ELF-1 (cell line): ENCODE measurements around the gene KLK12.

Experiments used
- DNase-seq: peaks from one replicate; pipeline ENCODE4 v3.0.0-alpha.2; 2016; ENCODE audit warnings: low read depth, low spot score

KLK12 gene

GRCh38 chr19:51055866-51056265 lies 21.1 kb upstream of the KLK12 start:
- no peak for DNase-seq

- DNase-seq, result no peak
Measured at GRCh38 chr19:51047031-51047335, 12.2 kb upstream of the KLK12 start.

DNA sequence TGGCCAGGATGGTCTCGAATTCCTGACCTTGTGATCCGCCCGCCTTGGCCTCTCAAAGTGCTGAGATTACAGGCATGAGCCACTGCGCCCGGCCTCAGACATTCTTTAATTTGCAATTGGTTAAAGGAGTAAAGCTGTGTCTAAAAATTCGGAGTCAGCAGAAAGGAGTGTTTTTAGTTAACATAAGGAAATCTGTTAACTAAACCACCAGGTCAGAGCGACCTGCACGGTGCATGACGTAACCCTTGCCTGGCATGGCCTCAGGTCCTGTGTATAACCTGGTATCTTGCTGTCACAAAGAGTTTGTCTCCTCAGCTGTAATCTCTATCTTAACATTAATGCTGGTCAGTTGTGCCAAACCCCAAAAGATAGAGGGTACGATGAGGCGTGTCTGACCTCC lies 9.5 kb upstream of the KLK12 start:
- no peak for DNase-seq

- DNase-seq, result no peak
Measured at GRCh38 chr19:51043497-51043896, 8.7 kb upstream of the KLK12 start.

DNA sequence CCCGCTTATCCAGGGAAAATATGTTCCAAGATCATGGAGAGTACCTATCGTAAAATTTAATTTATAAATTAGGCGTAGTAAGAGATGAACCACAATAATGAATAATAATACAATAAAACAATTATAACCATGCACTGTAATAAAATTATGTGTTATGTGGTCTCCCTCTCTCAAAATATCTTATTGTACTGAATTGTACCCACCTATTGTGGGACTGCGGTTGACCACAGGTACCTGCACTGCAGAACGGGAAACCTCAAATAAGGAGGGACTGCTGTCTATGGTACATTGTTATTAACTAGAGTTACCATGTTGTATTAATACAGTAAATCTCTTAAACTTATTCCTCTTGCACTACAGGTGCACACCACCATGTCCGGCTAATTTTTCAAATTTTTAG lies 5.3 kb upstream of the KLK12 start:
- no peak for DNase-seq

GRCh38 chr19:51036519-51036918 lies 1.7 kb upstream of the KLK12 start:
- no peak for DNase-seq

GRCh38 chr19:51031880-51032225 lies 2.9 kb downstream of the KLK12 start:
- DNase-seq, result no peak

DNA sequence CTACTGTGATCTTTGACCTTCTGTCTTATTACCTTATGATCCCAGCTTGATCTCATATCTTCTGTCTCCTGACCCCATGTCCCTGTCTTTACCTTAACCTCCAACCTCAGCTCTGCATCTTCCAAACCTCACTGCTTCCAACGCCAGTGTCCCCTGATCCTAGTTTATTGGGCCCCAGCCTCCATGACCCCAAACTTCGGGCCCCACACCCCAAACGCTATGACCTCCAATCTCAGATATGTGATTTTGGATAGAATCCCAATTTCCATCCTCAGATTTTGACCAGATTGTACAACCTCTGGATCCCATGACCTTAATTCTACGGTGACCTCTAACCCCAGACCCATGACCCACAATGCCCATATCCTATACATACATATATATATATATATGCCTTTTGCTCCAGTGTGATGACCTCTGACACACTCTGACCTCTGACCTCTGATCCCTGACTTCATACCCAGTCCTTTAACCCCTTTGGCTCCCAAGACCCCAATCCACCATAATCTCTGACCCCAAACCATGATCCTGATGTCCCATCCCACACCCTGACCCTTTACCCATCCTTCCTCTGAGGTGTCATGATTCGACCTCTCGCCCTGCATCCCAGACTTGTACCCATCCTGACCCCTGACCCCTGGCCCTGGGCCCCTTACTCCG lies 3.5 kb downstream of the KLK12 start:
- no peak for DNase-seq

DNA sequence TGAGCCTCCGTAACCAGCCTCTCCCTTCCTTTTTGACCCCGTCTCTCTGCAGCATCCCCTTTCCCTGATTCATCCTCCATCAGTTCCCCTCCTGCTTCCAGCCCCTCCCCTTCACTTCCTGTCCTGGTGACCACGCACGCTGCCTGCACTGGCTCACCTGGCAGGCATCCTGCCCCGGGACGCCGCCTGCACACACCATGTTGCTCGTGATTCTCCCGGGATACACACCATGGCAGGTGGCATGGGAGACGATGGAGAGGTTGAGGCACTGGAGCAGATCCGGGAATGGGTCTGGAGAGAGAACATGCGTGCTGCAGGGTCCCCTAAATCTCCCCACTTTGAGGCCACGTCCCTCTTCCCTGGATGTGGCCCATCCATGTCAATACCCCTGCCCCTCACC lies 4.2 kb downstream of the KLK12 start:
- no peak for DNase-seq

DNA sequence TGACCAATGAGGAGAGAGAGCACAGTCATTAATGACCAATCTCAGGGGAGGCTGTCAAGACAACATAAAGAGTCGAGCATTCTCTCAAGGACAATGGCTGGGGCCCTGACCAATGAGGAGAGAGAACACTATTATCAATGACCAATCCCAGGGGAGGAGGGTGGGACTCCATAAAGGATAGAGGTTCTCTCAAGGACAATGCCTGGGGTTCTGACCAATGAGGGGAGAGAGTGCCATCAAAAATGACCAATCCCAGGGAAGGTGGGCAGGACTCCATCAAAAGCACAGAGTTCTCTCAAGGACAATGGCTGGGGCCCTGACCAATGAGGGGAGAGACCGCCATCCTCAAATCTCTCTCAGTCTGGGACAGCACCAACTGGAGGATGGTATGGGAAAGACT lies 5.1 kb downstream of the KLK12 start:
- DNase-seq, result no peak

GRCh38 chr19:51027873-51028272 lies 6.9 kb downstream of the KLK12 start:
- DNase-seq, result no peak

DNA sequence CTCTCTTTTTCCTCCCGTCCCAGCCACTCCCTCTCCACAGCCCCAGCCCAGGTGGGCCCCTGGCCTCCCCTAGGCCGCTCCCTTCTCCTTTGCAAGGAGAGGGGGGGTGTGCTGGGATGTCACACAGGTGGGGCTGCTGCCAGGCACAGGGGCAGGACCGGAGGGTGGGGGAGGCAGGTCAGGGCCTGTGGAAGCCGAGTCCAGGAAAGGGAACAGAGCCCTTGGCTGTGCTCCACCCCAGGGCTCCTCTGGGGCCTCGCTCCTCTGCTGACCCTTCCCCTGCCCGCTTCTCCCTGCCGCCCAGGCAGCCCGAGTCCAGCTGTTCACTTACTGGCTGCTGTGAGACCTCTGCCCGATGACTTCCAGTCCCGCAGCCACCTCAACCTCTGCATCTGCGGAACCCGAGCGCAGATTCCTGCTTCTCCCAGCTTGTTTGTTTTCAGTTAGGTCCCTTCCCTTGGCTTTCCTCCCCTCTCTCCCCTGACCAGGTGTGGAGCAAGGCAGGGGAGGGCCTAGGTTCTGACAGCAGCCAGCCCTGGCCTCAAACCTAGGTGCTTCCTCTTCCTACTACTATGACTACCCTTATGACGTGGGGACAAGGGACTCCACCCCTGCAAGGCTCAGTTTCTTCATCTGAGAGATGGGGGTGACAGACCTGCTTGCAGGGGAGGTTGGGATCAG lies 7.5 kb downstream of the KLK12 start:
- DNase-seq, result no peak

DNA sequence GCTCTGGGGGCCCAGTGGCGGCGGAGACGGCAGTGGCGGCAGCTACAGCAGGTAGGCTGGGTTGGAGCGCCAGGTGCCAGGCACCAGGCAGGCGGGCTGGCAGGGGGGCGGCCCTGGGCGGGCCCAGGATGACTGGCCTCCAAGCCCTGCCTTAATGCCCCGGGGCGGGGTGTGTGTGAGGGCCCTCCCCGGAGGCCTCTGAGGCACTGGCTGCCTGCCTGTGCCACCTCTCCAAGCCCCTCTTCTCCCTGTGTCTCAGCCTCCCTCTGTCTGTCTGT lies 8.3 kb downstream of the KLK12 start, which contains the start of gene KLK11:
Gene KLK11, minus strand, starts transcription at position 63 of the 278 bp plus-strand sequence. CDS start 985 bp downstream, outside the sequence.
- DNase-seq, result no peak

DNA sequence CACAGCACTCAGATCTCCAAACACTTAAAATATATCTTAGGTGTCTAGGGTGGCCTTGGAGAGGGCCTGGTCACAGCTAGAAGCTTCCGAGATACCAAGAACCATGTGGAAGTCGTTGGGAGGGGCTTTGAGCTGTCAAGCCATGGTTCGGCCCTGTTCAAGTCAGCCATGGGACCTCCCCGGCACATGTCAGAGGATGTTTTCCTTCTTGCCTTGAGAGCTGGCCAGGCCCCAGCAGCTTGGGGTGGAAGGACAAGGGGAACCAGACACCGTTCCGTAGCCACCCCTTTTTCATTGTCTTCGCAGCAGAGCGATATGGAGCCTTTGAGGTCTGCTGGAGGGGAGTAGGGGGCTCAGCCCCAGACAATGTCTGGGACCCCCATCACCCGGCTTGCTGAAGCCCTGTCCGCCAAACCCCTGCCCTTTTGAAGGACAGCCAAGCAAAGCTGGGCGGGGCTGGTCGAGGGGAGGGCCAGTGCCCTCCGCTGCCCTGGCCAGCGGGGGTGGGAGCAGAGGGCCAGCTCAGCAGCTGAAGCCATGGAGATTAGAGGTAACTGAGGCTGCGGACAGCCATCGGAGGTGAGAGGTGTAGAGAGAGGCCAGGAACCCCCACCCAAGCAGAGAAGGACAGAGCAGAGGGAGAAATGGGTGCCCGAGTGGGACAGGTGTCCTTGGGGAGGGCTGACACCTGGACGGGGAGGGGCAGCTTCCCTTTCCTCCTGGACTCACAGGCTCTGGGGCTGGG lies 8.8 kb downstream of the KLK12 start:
- DNase-seq, result no peak

DNA sequence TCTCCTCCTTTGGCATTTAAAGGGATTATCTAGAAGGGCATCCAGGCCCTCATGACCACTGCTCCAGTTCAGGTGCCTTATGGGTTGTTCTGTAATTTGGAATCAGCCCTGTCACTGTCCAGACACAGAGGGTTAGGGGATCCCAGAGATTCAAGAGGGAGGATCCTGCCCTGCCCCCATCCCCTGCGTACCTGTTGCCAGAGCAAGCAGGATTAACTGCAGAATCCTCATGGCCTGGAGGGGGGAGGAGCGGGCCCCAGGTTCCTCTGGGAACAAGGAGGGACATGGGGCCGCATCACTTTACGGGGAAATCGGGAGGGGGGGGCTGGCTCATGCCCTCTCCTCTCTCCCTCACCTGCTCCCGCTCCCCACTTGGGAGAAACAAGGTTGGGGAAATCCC lies 9.4 kb downstream of the KLK12 start:
- DNase-seq, result no peak

- DNase-seq, result no peak
Measured at GRCh38 chr19:51024924-51025323, 9.9 kb downstream of the KLK12 start.

DNA sequence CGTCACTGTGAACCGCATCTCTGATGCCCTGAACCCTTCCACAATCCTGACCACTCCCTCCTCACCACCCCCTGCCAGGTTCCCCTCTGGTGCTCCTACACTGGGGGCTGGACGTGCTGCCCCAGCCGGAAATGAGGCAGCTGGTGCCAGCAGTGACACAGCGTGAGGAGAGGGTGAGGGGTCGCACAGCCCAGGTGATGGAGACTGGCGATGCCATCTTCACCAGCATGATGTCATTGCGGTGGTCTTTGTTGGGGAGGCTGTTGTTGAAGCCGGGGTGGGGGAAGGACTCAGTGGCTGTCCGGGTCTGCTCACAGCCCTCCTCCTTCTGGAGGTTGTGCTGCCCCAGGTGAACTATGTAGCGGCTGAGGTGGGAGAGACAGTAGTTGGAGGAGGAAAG lies 10.9 kb downstream of the KLK12 start:
- DNase-seq, result no peak

- no peak for DNase-seq
Measured at GRCh38 chr19:51022526-51022925, 12.3 kb downstream of the KLK12 start.

DNA sequence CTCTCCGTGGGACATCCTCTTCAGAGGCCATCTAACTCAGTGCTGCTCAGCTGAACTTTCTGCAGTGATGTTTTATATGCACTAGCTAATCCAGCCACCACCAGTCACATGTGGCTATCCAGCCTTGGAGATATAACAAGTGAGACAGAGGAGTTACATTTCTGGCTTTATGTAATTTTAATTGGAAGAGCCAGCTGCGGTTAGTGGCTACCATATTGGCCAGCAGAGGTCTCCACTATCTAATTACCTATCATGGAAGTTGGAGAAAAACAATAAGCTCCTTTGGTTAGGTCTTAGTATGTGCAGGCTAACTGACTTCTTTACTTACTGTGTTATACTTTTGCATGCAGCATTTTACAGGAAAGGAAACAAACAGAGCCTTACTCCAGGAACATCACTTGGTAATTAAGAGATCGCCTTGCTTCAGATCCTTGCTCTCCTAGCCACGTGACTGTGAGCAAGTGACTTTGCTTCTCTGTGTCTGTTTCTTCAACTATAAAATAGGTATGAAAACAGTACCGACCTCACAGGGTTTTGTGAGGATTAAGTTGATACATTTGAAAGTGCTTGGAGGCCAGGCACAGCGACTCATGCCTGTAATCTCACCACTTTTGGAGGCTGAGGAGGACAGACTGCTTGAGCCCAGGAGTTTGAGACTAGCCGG lies 13.7 kb downstream of the KLK12 start:
- peak; percentile 40 for DNase-seq

GRCh38 chr19:51019544-51019925 lies 15.3 kb downstream of the KLK12 start, which contains the start of gene KLK10:
Gene KLK10, minus strand, starts transcription at chr19:51019709. Its CDS starts 579 bp downstream, at chr19:51019130.
- DNase-seq, result no peak

GRCh38 chr19:51018745-51019543 lies 15.9 kb downstream of the KLK12 start:
- DNase-seq, result no peak
